ENCODE data around the gene PPM1H.
"Not testable (repeated sequence)": the region's sequence is repeated elsewhere in the genome, so short reads cannot be mapped to it uniquely, and the experiment has no call there.

PPM1H gene

GRCh38 chr12:62832027-62832426 is 102.9 kb downstream of the PPM1H start:
- no peak for DNase-seq (ENCODE audit: low read depth)
- H3K4me3 ChIP-seq (replicated peaks; ENCODE audit: low read depth, low read length), result no peak overlapping the region
- no peak for TF ChIP-seq CTCF (IDR thresholded peaks at IDR 0.05; ENCODE audit: low read length, missing control alignments)

GRCh38 chr12:62827855-62828254 is 107.1 kb downstream of the PPM1H start:
- DNase-seq (ENCODE audit: low read depth), result no peak
- no peak for TF ChIP-seq CTCF (IDR thresholded peaks at IDR 0.05; ENCODE audit: low read length, missing control alignments)
- H3K4me3 ChIP-seq (replicated peaks; ENCODE audit: low read depth, low read length), result no peak overlapping the region

GRCh38 chr12:62827042-62827441 is 107.9 kb downstream of the PPM1H start:
- DNase-seq (ENCODE audit: low read depth), result no peak
- no peak overlapping the region for H3K4me3 ChIP-seq (replicated peaks; ENCODE audit: low read depth, low read length)
- TF ChIP-seq CTCF (IDR thresholded peaks at IDR 0.05; ENCODE audit: low read length, missing control alignments), result no peak

GRCh38 chr12:62817556-62818271 is 117.2 kb downstream of the PPM1H start:
- no peak for TF ChIP-seq CTCF (IDR thresholded peaks at IDR 0.05; ENCODE audit: low read length, missing control alignments)
- H3K4me3 ChIP-seq (replicated peaks; ENCODE audit: low read depth, low read length), result peak overlapping the region; percentile 27
- peak; percentile 70 for DNase-seq (ENCODE audit: low read depth)

GRCh38 chr12:62814243-62814642 is 120.7 kb downstream of the PPM1H start:
- TF ChIP-seq CTCF (IDR thresholded peaks at IDR 0.05; ENCODE audit: low read length, missing control alignments), result no peak
- no peak for DNase-seq (ENCODE audit: low read depth)
- no peak overlapping the region for H3K4me3 ChIP-seq (replicated peaks; ENCODE audit: low read depth, low read length)

- peak; percentile 83 for TF ChIP-seq CTCF (IDR thresholded peaks at IDR 0.05; ENCODE audit: low read length, missing control alignments)
- peak overlapping the region; percentile 9 for H3K4me3 ChIP-seq (replicated peaks; ENCODE audit: low read depth, low read length)
- peak; percentile 81 for DNase-seq (ENCODE audit: low read depth)
These were observed 121.7 kb downstream of the PPM1H start for GRCh38 chr12:62813031-62813829.

- not testable (repeated sequence) for H3K4me3 ChIP-seq (replicated peaks; ENCODE audit: low read depth, low read length); DNase-seq (ENCODE audit: low read depth)
These were observed 123.5 kb downstream of the PPM1H start for GRCh38 chr12:62811481-62811880.

Data from fibroblast of pulmonary artery (primary cell).